ENCODE measurements around the gene PSMB3. TPM values are rescaled to one million over a fixed set of nuclear protein-coding genes. Genes with fewer than 3 reads are reported as not detected.
"Not testable (repeated sequence)": the region's sequence is repeated elsewhere in the genome, so short reads cannot be mapped to it uniquely, and the experiment has no call there.

Gene PSMB3
- total RNA-seq, 1 experiment from 2014 or later = 346 TPM

GRCh38 chr17:38786372-38786771, 33.8 kb downstream of the PSMB3 start (continued):
- no peak for TF ChIP-seq ATF3 (IDR thresholded peaks at IDR 0.05)
- no peak for TF ChIP-seq TCF7L2 (IDR thresholded peaks at IDR 0.05; ENCODE audit: borderline replicate concordance, extremely low read depth, insufficient read depth, insufficient read length)
- TF ChIP-seq CEBPB (IDR thresholded peaks at IDR 0.05; ENCODE audit: low read depth) = no peak
- no peak for TF ChIP-seq ZNF274 (IDR thresholded peaks at IDR 0.05; ENCODE audit: low read depth, low read length)
- no peak for TF ChIP-seq MAX (IDR thresholded peaks at IDR 0.05)

- H3K9me2 ChIP-seq (ENCODE audit: insufficient read depth); H3K27ac ChIP-seq (ENCODE audit: low read depth, low read length); H3K4me3 ChIP-seq (replicated peaks in 1 of 2; ENCODE audit: low read depth in 1 of 2, low read length in 2 of 2); CTCF ChIA-PET; ATAC-seq; H2AFZ ChIP-seq (ENCODE audit: low read depth, low read length, poor library complexity, severe bottlenecking); H3K9ac ChIP-seq (ENCODE audit: low read length); RAD21 ChIA-PET (ENCODE audit: low non-redundant PET in 1 of 2, low total read pairs in 2 of 2, uncharacterized antibody in 2 of 2, unreplicated experiment in 2 of 2); DNase-seq (ENCODE audit: low read depth, low spot score); H4K20me1 ChIP-seq (ENCODE audit: insufficient read depth); H3K4me1 ChIP-seq (ENCODE audit: control insufficient read depth in 1 of 2, insufficient read depth in 2 of 2, low read length in 2 of 2); H3K4me2 ChIP-seq (ENCODE audit: low read length); intact Hi-C loops (cut with micrococcal nuclease); H3K27me3 ChIP-seq (ENCODE audit: insufficient read depth, low read length); BruUV-seq (replicated peaks); H3K9me3 ChIP-seq (ENCODE audit: control insufficient read depth in 1 of 2, insufficient read depth in 1 of 2, low read depth in 1 of 2, low read length in 2 of 2); POLR2A ChIA-PET: not testable (repeated sequence)
- Histone ChIP-seq H3K36me3 (ENCODE audit: control insufficient read depth in 1 of 2, insufficient read depth in 2 of 2, low read length in 2 of 2) (peaks cover 11 to 22% of the 10 kb centered on the region in 2 experiments; a peak in 3 of 4 replicates), H3K79me2 (ENCODE audit: insufficient read depth, low read length) (peaks cover 16% of the 10 kb centered on the region)
These were observed 35.5 kb downstream of the PSMB3 start for GRCh38 chr17:38787999-38788398.

- no peaks in the 10 kb centered on the region for H3K4me1 ChIP-seq (ENCODE audit: control insufficient read depth in 1 of 2, insufficient read depth in 2 of 2, low read length in 2 of 2)
- H3K79me2 ChIP-seq (ENCODE audit: insufficient read depth, low read length) = peaks cover 23% of the 10 kb centered on the region
- CTCF ChIA-PET = no interaction called here
- intact Hi-C loops (cut with micrococcal nuclease) = no loop called here
- BruUV-seq (replicated peaks) = no TSS peak
- peaks cover 8 to 13% of the 10 kb centered on the region in 2 experiments; a peak in 3 of 4 replicates for H3K36me3 ChIP-seq (ENCODE audit: control insufficient read depth in 1 of 2, insufficient read depth in 2 of 2, low read length in 2 of 2)
- no peak for ATAC-seq
- H3K27me3 ChIP-seq (ENCODE audit: insufficient read depth, low read length) = no peaks in the 10 kb centered on the region
- H3K27ac ChIP-seq (ENCODE audit: low read depth, low read length) = no peak overlapping the region
- no peak overlapping the region for H2AFZ ChIP-seq (ENCODE audit: low read depth, low read length, poor library complexity, severe bottlenecking)
- TF ChIP-seq CEBPB (IDR thresholded peaks at IDR 0.05; ENCODE audit: low read depth) (no peak), ZFX (IDR thresholded peaks at IDR 0.05) (no peak)
- no peaks in the 10 kb centered on the region for H3K9me3 ChIP-seq (ENCODE audit: control insufficient read depth in 1 of 2, insufficient read depth in 1 of 2, low read depth in 1 of 2, low read length in 2 of 2)
- H3K4me2 ChIP-seq (ENCODE audit: low read length) = no peak overlapping the region
- no peak overlapping the region for H3K9ac ChIP-seq (ENCODE audit: low read length)
- no peaks in the 10 kb centered on the region for H3K9me2 ChIP-seq (ENCODE audit: insufficient read depth)
- POLR2A ChIA-PET = no interaction called here
- RAD21 ChIA-PET (ENCODE audit: low non-redundant PET in 1 of 2, low total read pairs in 2 of 2, uncharacterized antibody in 2 of 2, unreplicated experiment in 2 of 2) = no interaction called here
- no peak for DNase-seq (ENCODE audit: low read depth, low spot score)
- no peaks in the 10 kb centered on the region for H4K20me1 ChIP-seq (ENCODE audit: insufficient read depth)
- H3K4me3 ChIP-seq (replicated peaks in 1 of 2; ENCODE audit: low read depth in 1 of 2, low read length in 2 of 2) = no peak overlapping the region
These were observed 36.6 kb downstream of the PSMB3 start for GRCh38 chr17:38789185-38789584.

- CTCF ChIA-PET; H3K36me3 ChIP-seq (ENCODE audit: control insufficient read depth in 1 of 2, insufficient read depth in 2 of 2, low read length in 2 of 2): not testable (repeated sequence)
These were observed 37.7 kb downstream of the PSMB3 start for GRCh38 chr17:38790148-38790707.

More at GRCh38 chr17:38790148-38790707, 37.7 kb downstream of the PSMB3 start:
- ATAC-seq; H4K20me1 ChIP-seq (ENCODE audit: insufficient read depth); DNase-seq (ENCODE audit: low read depth, low spot score); H3K9me2 ChIP-seq (ENCODE audit: insufficient read depth); H3K4me2 ChIP-seq (ENCODE audit: low read length); H3K9me3 ChIP-seq (ENCODE audit: control insufficient read depth in 1 of 2, insufficient read depth in 1 of 2, low read depth in 1 of 2, low read length in 2 of 2); H3K9ac ChIP-seq (ENCODE audit: low read length); H3K27me3 ChIP-seq (ENCODE audit: insufficient read depth, low read length); H2AFZ ChIP-seq (ENCODE audit: low read depth, low read length, poor library complexity, severe bottlenecking); RAD21 ChIA-PET (ENCODE audit: low non-redundant PET in 1 of 2, low total read pairs in 2 of 2, uncharacterized antibody in 2 of 2, unreplicated experiment in 2 of 2); POLR2A ChIA-PET; BruUV-seq (replicated peaks); H3K4me1 ChIP-seq (ENCODE audit: control insufficient read depth in 1 of 2, insufficient read depth in 2 of 2, low read length in 2 of 2); intact Hi-C loops (cut with micrococcal nuclease); H3K4me3 ChIP-seq (replicated peaks in 1 of 2; ENCODE audit: low read depth in 1 of 2, low read length in 2 of 2); H3K27ac ChIP-seq (ENCODE audit: low read depth, low read length): not testable (repeated sequence)
- peaks cover 31% of the 10 kb centered on the region for H3K79me2 ChIP-seq (ENCODE audit: insufficient read depth, low read length)

Data from HCT116 (cell line).